HepG2 (cell line): ENCODE results near the gene ABCC10. TPM values are rescaled to one million over a fixed set of nuclear protein-coding genes. Genes with fewer than 3 reads are reported as not detected.
A peak's percentile ranks its signal among the peaks of the same experiment; 100 is the strongest.

Experiments
- ARID2 ChIP-seq: sonication (generic); formaldehyde crosslinking; IDR thresholded peaks from 2 replicates; pipeline ENCODE4 v1.8.1; 2022; ENCODE audit warnings: mild to moderate bottlenecking, missing genetic modification reagents, borderline replicate concordance
- ARNT2 ChIP-seq: sonication (generic); formaldehyde crosslinking; IDR thresholded peaks from 2 replicates; pipeline ENCODE4 v1.8.0; 2022; ENCODE audit warnings: mild to moderate bottlenecking, low read depth, missing genetic modification reagents, moderate library complexity
- CREM ChIP-seq, 2 experiments: sonication (generic) in 1 of 2; formaldehyde crosslinking in 1 of 2; IDR thresholded peaks; 2 replicates each; pipeline versions ENCODE4 v1.4.0 to v1.6.1; 2016 to 2020; ENCODE audit warnings: antibody characterized with exemption in 1 of 2, mild to moderate bottlenecking in 1 of 2, missing genetic modification reagents in 1 of 2
- DNMT1 ChIP-seq: sonication (generic); formaldehyde crosslinking; IDR thresholded peaks from 2 replicates; pipeline ENCODE4 v1.5.1; 2020; ENCODE audit warnings: mild to moderate bottlenecking, missing genetic modification reagents
- EZH2 ChIP-seq: conservative IDR thresholded peaks from 2 replicates; pipeline ENCODE4 v1.6.1; 2012; ENCODE audit warnings: mild to moderate bottlenecking, low read depth, low read length, moderate library complexity
- FLYWCH1 ChIP-seq: sonication (generic); formaldehyde crosslinking; IDR thresholded peaks from 2 replicates; pipeline ENCODE4 v1.8.1; 2023; ENCODE audit warnings: mild to moderate bottlenecking, missing genetic modification reagents
- GMEB1 ChIP-seq: sonication (generic); formaldehyde crosslinking; IDR thresholded peaks from 2 replicates; pipeline ENCODE4 v1.5.1; 2020; ENCODE audit warnings: missing genetic modification reagents, mild to moderate bottlenecking, borderline replicate concordance
- ISL2 ChIP-seq: sonication (generic); formaldehyde crosslinking; IDR thresholded peaks from 2 replicates; pipeline ENCODE4 v1.5.0; 2020; ENCODE audit warnings: missing genetic modification reagents
- MTERF4 ChIP-seq: sonication (generic); formaldehyde crosslinking; IDR thresholded peaks from 2 replicates; pipeline ENCODE4 v1.8.0; 2023; ENCODE audit warnings: mild to moderate bottlenecking, missing genetic modification reagents
- NR2C2 ChIP-seq: sonication (generic); formaldehyde crosslinking; IDR thresholded peaks from 2 replicates; pipeline ENCODE4 v1.4.0; 2020; ENCODE audit warnings: missing genetic modification reagents, mild to moderate bottlenecking, moderate library complexity, borderline replicate concordance
- SNAPC5 ChIP-seq: sonication (generic); formaldehyde crosslinking; IDR thresholded peaks from 2 replicates; pipeline ENCODE4 v1.8.1; 2023; ENCODE audit warnings: mild to moderate bottlenecking, missing genetic modification reagents, borderline replicate concordance
- SRF ChIP-seq: IDR thresholded peaks from 2 replicates; pipeline ENCODE4 v1.6.1; 2011; ENCODE audit warnings: mild to moderate bottlenecking, low read depth, low read length, moderate library complexity
- TGIF2 ChIP-seq: IDR thresholded peaks from 2 replicates; pipeline ENCODE4 v1.6.1; 2016; ENCODE audit warnings: control low read depth, missing compliant biosample characterization
- TMF1 ChIP-seq: sonication (generic); formaldehyde crosslinking; IDR thresholded peaks from 2 replicates; pipeline ENCODE4 v1.8.1; 2022; ENCODE audit warnings: low read depth, missing genetic modification reagents
- ZBED4 ChIP-seq: sonication (generic); formaldehyde crosslinking; IDR thresholded peaks from 2 replicates; pipeline ENCODE4 v1.4.0; 2020; ENCODE audit warnings: missing genetic modification reagents, borderline replicate concordance
- ZFP1 ChIP-seq: IDR thresholded peaks from 2 replicates; pipeline ENCODE4 v1.6.1; 2016
- ZMAT3 ChIP-seq: sonication (generic); formaldehyde crosslinking; conservative IDR thresholded peaks from 2 replicates; pipeline ENCODE4 v1.7.0; 2021; ENCODE audit warnings: missing genetic modification reagents
- ZNF30 ChIP-seq: sonication (generic); formaldehyde crosslinking; IDR thresholded peaks from 2 replicates; pipeline ENCODE4 v1.5.0; 2020; ENCODE audit warnings: mild to moderate bottlenecking, missing genetic modification reagents
- ZNF446 ChIP-seq: sonication (generic); formaldehyde crosslinking; IDR thresholded peaks from 2 replicates; pipeline ENCODE4 v1.5.0; 2020; ENCODE audit warnings: mild to moderate bottlenecking, missing genetic modification reagents
- ZNF580 ChIP-seq: IDR thresholded peaks from 2 replicates; pipeline ENCODE4 v1.6.1; 2016; ENCODE audit warnings: low read depth, borderline replicate concordance
- ZNF788 ChIP-seq: sonication (generic); formaldehyde crosslinking; IDR thresholded peaks from 2 replicates; pipeline ENCODE4 v1.5.0; 2020; ENCODE audit warnings: mild to moderate bottlenecking, missing genetic modification reagents, borderline replicate concordance
- ZSCAN30 ChIP-seq: sonication (generic); formaldehyde crosslinking; IDR thresholded peaks from 2 replicates; pipeline ENCODE4 v1.5.0; 2020; ENCODE audit warnings: mild to moderate bottlenecking, missing genetic modification reagents
- polyA plus RNA-seq, 8 experiments: library from polyadenylated mRNA; depleted of rRNA in 3 of 8; stranded (reverse) in 7 of 8; unstranded in 1 of 8; fragments of >200 nt; fragmentation: Illumina TruSeq in 4 of 8; extraction: Trizol in 4 of 8; gene quantifications; 2 replicates each; pipeline versions ENCODE4 v1.2.1 to v1.2.3, GENCODE V29; 2011 to 2016; ENCODE audit warnings: low read depth in 4 of 8, missing spikeins in 1 of 8, mixed read lengths in 1 of 8; ENCODE audit not compliant: insufficient read depth in 1 of 8
- total RNA-seq, 5 experiments: library from RNA; depleted of rRNA; stranded (reverse); fragments of >200 nt; fragmentation: Illumina TruSeq; extraction: Trizol; gene quantifications; 2 replicates each; pipeline ENCODE4 v1.2.3, GENCODE V29; 2016; ENCODE audit warnings: low read depth in 1 of 5

The ABCC10 gene
- total and polyA plus RNA-seq, 2 of the 13 experiments (the other 11 are each of a cell fraction or from before 2014, with no cell fraction given): 16.0 to 24.3 TPM

GRCh38 chr6:43436577-43437282, 9.4 kb downstream of the ABCC10 start (continued):
- TF ChIP-seq ARID2 (CRISPR knock-in tag) (peak; percentile 93; the same call in 1 of the 2 replicates), ZSCAN30 (no peak), NR2C2 (CRISPR knock-in tag) (peak; percentile 53; the same call in 1 of the 2 replicates), ZFP1 (CRISPR knock-in tag) (0 out of 2 replicates have a peak, but pooled peaks have one; percentile 60), ZMAT3 (CRISPR knock-in tag) (no peak), TMF1 (CRISPR knock-in tag) (peak; percentile 36; the same call in 1 of the 2 replicates), TGIF2 (CRISPR knock-in tag) (no peak), SNAPC5 (CRISPR knock-in tag) (no peak), FLYWCH1 (no peak), ZNF30 (CRISPR knock-in tag) (no peak), EZH2 (no peak), ISL2 (CRISPR knock-in tag) (peak; percentile 56; the same call in 1 of the 2 replicates), DNMT1 (no peak), SRF (peak; percentile 59; the same call in 1 of the 2 replicates), ZBED4 (CRISPR knock-in tag) (no peak; the same call in 1 of the 2 replicates), ARNT2 (CRISPR knock-in tag) (0 out of 2 replicates have a peak, but pooled peaks have one; percentile 10), GMEB1 (peak; percentile 19; the same call in 1 of the 2 replicates), ZNF580 (CRISPR knock-in tag) (no peak), MTERF4 (CRISPR knock-in tag) (peak; percentile 77; the same call in 1 of the 2 replicates), ZNF446 (CRISPR knock-in tag) (0 out of 2 replicates have a peak, but pooled peaks have one; percentile 75), ZNF788 (CRISPR knock-in tag) (peak; percentile 31; the same call in 1 of the 2 replicates), CREM (IDR thresholded peaks at IDR 0.05) (peak; percentile 63; the same call in 1 of the 2 replicates), CREM (CRISPR knock-in tag; IDR thresholded peaks at IDR 0.05) (no peak)
